BLaER1 (cell line): ENCODE results near the gene ANXA2.

ENCODE experiments used
- H3K27ac ChIP-seq: shearing (Covaris generic); formaldehyde crosslinking; 2 replicates; pipeline ENCODE4 v1.8.1; 2022
- H3K27me3 ChIP-seq: shearing (Covaris generic); formaldehyde crosslinking; 2 replicates; pipeline ENCODE4 v1.8.1; 2022
- H3K36me3 ChIP-seq: shearing (Covaris generic); formaldehyde crosslinking; 2 replicates; pipeline ENCODE4 v1.8.1; 2022
- H3K4me1 ChIP-seq: shearing (Covaris generic); formaldehyde crosslinking; 2 replicates; pipeline ENCODE4 v1.8.1; 2022
- H3K4me2 ChIP-seq: shearing (Covaris generic); formaldehyde crosslinking; 2 replicates; pipeline ENCODE4 v1.8.1; 2022
- H3K4me3 ChIP-seq: shearing (Covaris generic); formaldehyde crosslinking; 2 replicates; pipeline ENCODE4 v1.8.1; 2022
- H3K9ac ChIP-seq: shearing (Covaris generic); formaldehyde crosslinking; 2 replicates; pipeline ENCODE4 v1.8.1; 2022
- H3K9me3 ChIP-seq: shearing (Covaris generic); formaldehyde crosslinking; 2 replicates; pipeline ENCODE4 v1.8.1; 2022
- H4K20me1 ChIP-seq: shearing (Covaris generic); formaldehyde crosslinking; 2 replicates; pipeline ENCODE4 v1.8.1; 2022
- Cebpa-rat ChIP-seq: shearing (Covaris generic); IDR thresholded peaks from 2 replicates; pipeline ENCODE4 v1.8.1; 2022

ANXA2 gene

GRCh38 chr15:60396958-60397771, 621 bp downstream of the ANXA2 start:
- Histone ChIP-seq H3K4me1 (peaks cover 26% of the 10 kb centered on the region), H3K27ac (peak overlapping the region; percentile 73)

GRCh38 chr15:60396560-60396957, 1.2 kb downstream of the ANXA2 start:
- peak overlapping the region; percentile 82 for H3K4me3 ChIP-seq
- 0 out of 2 replicates have a peak, but pooled peaks cover 11% of the 10 kb centered on the region for H3K36me3 ChIP-seq
- peak overlapping the region; percentile 94 for H3K4me2 ChIP-seq
- TF ChIP-seq Cebpa-rat = no peak
- H3K4me1 ChIP-seq = peaks cover 26% of the 10 kb centered on the region
- no peak overlapping the region for H3K27ac ChIP-seq
- H4K20me1 ChIP-seq = no peaks in the 10 kb centered on the region
- H3K27me3 ChIP-seq = no peaks in the 10 kb centered on the region
- peak overlapping the region; percentile 81; the same call in 1 of the 2 replicates for H3K9ac ChIP-seq
- H3K9me3 ChIP-seq = no peaks in the 10 kb centered on the region

More at GRCh38 chr15:60396958-60397771, 621 bp downstream of the ANXA2 start:
- no peaks in the 10 kb centered on the region for H3K27me3 ChIP-seq
- no peaks in the 10 kb centered on the region for H3K9me3 ChIP-seq
- H3K4me2 ChIP-seq = peak overlapping the region; percentile 94
- TF ChIP-seq Cebpa-rat = no peak
- peak overlapping the region; percentile 81 for H3K9ac ChIP-seq
- 0 out of 2 replicates have a peak, but pooled peaks cover 11% of the 10 kb centered on the region for H3K36me3 ChIP-seq
- no peaks in the 10 kb centered on the region for H4K20me1 ChIP-seq
- peak overlapping the region; percentile 82 for H3K4me3 ChIP-seq

GRCh38 chr15:60396100-60396499, 1.7 kb downstream of the ANXA2 start:
- no peaks in the 10 kb centered on the region for H3K9me3 ChIP-seq
- peak overlapping the region; percentile 94; the same call in 1 of the 2 replicates for H3K4me2 ChIP-seq
- H3K27ac ChIP-seq = no peak overlapping the region
- H3K27me3 ChIP-seq = no peaks in the 10 kb centered on the region
- H3K4me1 ChIP-seq = peaks cover 26% of the 10 kb centered on the region
- H4K20me1 ChIP-seq = no peaks in the 10 kb centered on the region
- TF ChIP-seq Cebpa-rat = no peak
- H3K36me3 ChIP-seq = 0 out of 2 replicates have a peak, but pooled peaks cover 11% of the 10 kb centered on the region
- no peak overlapping the region for H3K4me3 ChIP-seq
- no peak overlapping the region for H3K9ac ChIP-seq

DNA sequence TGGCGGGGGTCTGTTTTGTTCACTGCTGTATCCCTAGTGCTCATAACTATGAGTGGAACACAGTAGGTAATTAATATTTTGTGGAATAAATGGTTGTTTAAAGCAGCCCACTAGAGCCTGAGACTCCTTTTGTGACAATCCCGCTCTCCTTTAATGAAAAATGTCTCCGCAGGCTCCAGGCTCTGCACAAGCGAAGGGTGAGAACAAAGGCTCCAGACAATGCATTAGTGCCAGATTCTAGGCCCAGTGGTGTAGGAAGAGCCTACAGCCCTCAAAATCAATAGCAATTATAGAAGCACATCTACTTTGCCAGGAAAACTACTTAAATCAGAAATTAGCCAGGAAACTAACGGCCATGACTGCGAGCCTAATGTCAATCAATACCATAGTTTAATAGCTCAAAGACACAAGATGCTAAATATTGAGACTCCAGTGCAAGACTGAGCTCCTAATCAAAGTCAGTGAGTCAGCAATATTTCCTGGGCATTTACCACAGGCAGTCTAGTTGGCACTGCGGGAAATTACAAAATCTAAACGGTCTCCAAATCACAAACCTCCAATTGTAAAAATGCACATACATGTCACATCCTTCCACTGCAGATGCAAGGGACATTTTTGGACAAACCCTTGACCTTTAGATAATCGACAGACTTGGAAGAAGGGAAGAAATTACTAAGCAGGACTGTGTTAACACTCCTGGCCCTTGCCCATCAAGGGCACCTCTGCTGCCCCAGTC, 2.3 kb downstream of the ANXA2 start:
- TF ChIP-seq Cebpa-rat = no peak
- Histone ChIP-seq H3K4me1 (peaks cover 26% of the 10 kb centered on the region), H3K36me3 (0 out of 2 replicates have a peak, but pooled peaks cover 11% of the 10 kb centered on the region), H3K4me2 (no peak overlapping the region), H3K27ac (no peak overlapping the region), H3K9ac (no peak overlapping the region), H4K20me1 (no peaks in the 10 kb centered on the region), H3K4me3 (no peak overlapping the region), H3K9me3 (no peaks in the 10 kb centered on the region), H3K27me3 (no peaks in the 10 kb centered on the region)

DNA sequence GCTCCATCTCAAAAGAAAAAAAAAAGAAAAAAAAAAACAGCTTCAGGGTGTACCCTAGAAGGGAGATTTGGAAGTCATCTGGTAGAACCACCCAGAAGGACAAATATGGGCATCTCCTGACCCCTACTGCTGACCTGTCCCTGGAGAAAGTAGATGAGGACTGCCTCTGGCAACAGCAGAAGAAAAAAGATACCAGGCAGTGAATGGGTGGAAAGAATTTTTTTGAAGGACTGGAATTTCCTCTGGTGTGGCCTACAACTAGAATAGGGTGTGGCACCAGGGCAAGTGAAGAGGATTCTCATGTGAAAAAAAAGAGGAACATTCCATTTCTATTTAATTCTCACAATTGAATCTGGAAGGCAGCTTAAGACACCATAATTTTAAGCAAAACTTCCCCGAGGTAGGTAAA, 3.1 kb downstream of the ANXA2 start:
- H3K4me1 ChIP-seq = peaks cover 27% of the 10 kb centered on the region
- H3K27me3 ChIP-seq = no peaks in the 10 kb centered on the region
- H3K9ac ChIP-seq = no peak overlapping the region
- no peak overlapping the region for H3K27ac ChIP-seq
- no peak overlapping the region for H3K4me3 ChIP-seq
- no peaks in the 10 kb centered on the region for H3K9me3 ChIP-seq
- no peaks in the 10 kb centered on the region for H4K20me1 ChIP-seq
- no peak for TF ChIP-seq Cebpa-rat
- H3K4me2 ChIP-seq = no peak overlapping the region
- H3K36me3 ChIP-seq = 0 out of 2 replicates have a peak, but pooled peaks cover 11% of the 10 kb centered on the region

- H3K4me2 ChIP-seq = no peak overlapping the region
- H4K20me1 ChIP-seq = 0 out of 2 replicates have a peak, but pooled peaks cover 8% of the 10 kb centered on the region
- H3K4me3 ChIP-seq = no peak overlapping the region
- H3K9me3 ChIP-seq = no peaks in the 10 kb centered on the region
- H3K27me3 ChIP-seq = no peaks in the 10 kb centered on the region
- TF ChIP-seq Cebpa-rat = no peak
- H3K9ac ChIP-seq = no peak overlapping the region
- 0 out of 2 replicates have a peak, but pooled peaks cover 11% of the 10 kb centered on the region for H3K36me3 ChIP-seq
- peaks cover 25% of the 10 kb centered on the region for H3K4me1 ChIP-seq
- no peak overlapping the region for H3K27ac ChIP-seq
Observed at GRCh38 chr15:60392986-60393790, 4.6 kb downstream of the ANXA2 start.

GRCh38 chr15:60392601-60392985, 5.2 kb downstream of the ANXA2 start:
- Histone ChIP-seq H4K20me1 (0 out of 2 replicates have a peak, but pooled peaks cover 8% of the 10 kb centered on the region), H3K9ac (no peak overlapping the region), H3K27ac (no peak overlapping the region), H3K4me3 (no peak overlapping the region), H3K27me3 (no peaks in the 10 kb centered on the region), H3K4me1 (peaks cover 24% of the 10 kb centered on the region), H3K4me2 (no peak overlapping the region), H3K36me3 (0 out of 2 replicates have a peak, but pooled peaks cover 11% of the 10 kb centered on the region), H3K9me3 (no peaks in the 10 kb centered on the region)
- no peak for TF ChIP-seq Cebpa-rat

DNA sequence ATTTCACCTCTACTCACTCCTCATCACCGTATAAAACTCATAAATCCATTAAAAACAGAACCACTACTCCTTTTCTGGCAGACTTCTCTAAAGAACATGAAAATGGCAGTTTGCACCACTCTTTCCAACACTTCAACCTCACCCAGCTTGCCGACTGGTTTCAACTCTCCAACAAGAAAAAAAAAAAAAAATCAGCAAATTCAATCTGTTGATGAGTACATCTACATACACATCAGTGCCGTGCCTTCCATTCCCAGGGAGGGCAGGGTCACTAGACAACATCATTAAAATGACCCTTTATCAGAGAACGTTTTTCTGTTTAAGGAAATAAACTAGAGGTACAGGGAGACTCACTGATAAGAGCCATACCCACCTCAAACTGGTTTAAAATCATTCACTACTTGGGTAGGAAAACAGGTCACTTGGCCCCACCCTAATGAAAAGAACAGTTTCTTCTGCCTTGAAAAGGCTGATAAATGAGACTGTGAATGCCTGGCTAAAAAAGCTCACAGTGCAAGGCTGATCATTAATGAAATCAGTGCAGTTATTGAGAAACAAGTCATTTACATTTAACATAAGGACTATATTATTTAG, 6.0 kb downstream of the ANXA2 start:
- Histone ChIP-seq H3K27ac (no peak overlapping the region), H3K4me2 (no peak overlapping the region), H3K36me3 (peaks cover 16% of the 10 kb centered on the region; the same call in 1 of the 2 replicates), H3K9ac (no peak overlapping the region), H3K4me1 (peaks cover 20% of the 10 kb centered on the region), H3K9me3 (no peaks in the 10 kb centered on the region), H3K4me3 (no peak overlapping the region), H3K27me3 (no peaks in the 10 kb centered on the region), H4K20me1 (0 out of 2 replicates have a peak, but pooled peaks cover 8% of the 10 kb centered on the region)
- TF ChIP-seq Cebpa-rat = no peak

DNA sequence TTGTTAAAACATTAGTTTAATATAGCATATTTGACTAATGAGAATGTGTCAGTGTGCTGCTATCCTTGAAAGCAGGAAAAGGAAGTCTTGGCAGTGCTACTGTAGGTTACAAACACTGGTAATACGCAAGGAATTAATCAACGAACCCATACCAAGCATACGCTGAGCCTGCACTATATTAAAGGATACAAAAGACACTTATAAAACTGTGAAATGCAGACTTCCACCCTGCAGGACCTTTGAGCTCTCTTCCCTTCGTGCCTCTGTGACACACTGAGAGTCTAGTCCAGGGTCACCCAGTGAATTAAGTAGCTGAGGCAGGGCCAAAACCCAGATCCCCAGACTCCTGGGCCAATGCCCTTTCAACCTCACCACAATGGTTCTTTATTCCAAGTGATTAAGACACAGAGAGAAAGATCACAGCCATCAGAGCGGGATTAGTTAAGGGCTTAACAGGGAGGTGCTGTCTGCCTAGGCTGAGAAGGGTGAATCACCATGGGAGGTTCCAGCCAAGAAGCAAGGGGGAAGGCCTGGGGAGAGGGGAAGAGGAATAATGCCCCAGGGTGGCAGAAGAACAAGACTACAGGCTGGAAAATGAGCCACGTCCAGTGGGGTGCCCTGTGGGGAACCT, 6.8 kb downstream of the ANXA2 start:
- peaks cover 16% of the 10 kb centered on the region; the same call in 1 of the 2 replicates for H3K36me3 ChIP-seq
- H3K9me3 ChIP-seq = no peaks in the 10 kb centered on the region
- no peak overlapping the region for H3K27ac ChIP-seq
- H3K27me3 ChIP-seq = no peaks in the 10 kb centered on the region
- no peak for TF ChIP-seq Cebpa-rat
- H3K4me3 ChIP-seq = no peak overlapping the region
- H3K4me2 ChIP-seq = no peak overlapping the region
- no peak overlapping the region for H3K9ac ChIP-seq
- H4K20me1 ChIP-seq = 0 out of 2 replicates have a peak, but pooled peaks cover 8% of the 10 kb centered on the region
- peaks cover 12% of the 10 kb centered on the region for H3K4me1 ChIP-seq
